Muscle layer of colon (tissue), 2 donors: ENCODE results near the gene CELSR1.

ENCODE experiments used
- H3K27ac ChIP-seq: one replicate; pipeline ENCODE4 v1.7.0; 2013; ENCODE audit warnings: low read depth, mild to moderate bottlenecking, low read length, moderate library complexity
- H3K27me3 ChIP-seq, 2 donors: one replicate each; pipeline ENCODE4 v1.7.0; 2013; ENCODE audit warnings: low read length in 2 of 2, mild to moderate bottlenecking in 2 of 2; ENCODE audit not compliant: insufficient read depth in 2 of 2, control insufficient read depth in 1 of 2
- H3K36me3 ChIP-seq: one replicate; pipeline ENCODE4 v1.7.0; 2013; ENCODE audit warnings: mild to moderate bottlenecking, low read length; ENCODE audit not compliant: insufficient read depth
- H3K4me1 ChIP-seq: one replicate; pipeline ENCODE4 v1.7.0; 2013; ENCODE audit warnings: mild to moderate bottlenecking, low read length; ENCODE audit not compliant: insufficient read depth
- H3K4me3 ChIP-seq, 2 donors: one replicate each; pipeline ENCODE4 v1.7.0; 2013; ENCODE audit warnings: low read length in 2 of 2, low read depth in 1 of 2, mild to moderate bottlenecking in 1 of 2, moderate library complexity in 1 of 2
- H3K9ac ChIP-seq: one replicate; pipeline ENCODE4 v1.7.0; 2013; ENCODE audit warnings: low read length
- H3K9me3 ChIP-seq: one replicate; pipeline ENCODE4 v1.7.0; 2013; ENCODE audit warnings: mild to moderate bottlenecking, low read length
- donor health status: abdominal sarcoma.
- donor health status: Adenocarcinoma of cecum.

Gene CELSR1

GRCh38 chr22:46419754-46420571, 117.5 kb downstream of the CELSR1 start:
- Histone ChIP-seq H3K27me3 (no peaks in the 10 kb centered on the region), H3K36me3 (no peaks in the 10 kb centered on the region)

GRCh38 chr22:46418827-46419226, 118.6 kb downstream of the CELSR1 start:
- no peak overlapping the region for H3K4me3 ChIP-seq
- H3K9ac ChIP-seq, result no peak overlapping the region
- no peak overlapping the region for H3K27ac ChIP-seq
- no peaks in the 10 kb centered on the region for H3K4me1 ChIP-seq
- no peaks in the 10 kb centered on the region for H3K27me3 ChIP-seq
- no peaks in the 10 kb centered on the region for H3K9me3 ChIP-seq
- H3K36me3 ChIP-seq, result no peaks in the 10 kb centered on the region

More at GRCh38 chr22:46419754-46420571, 117.5 kb downstream of the CELSR1 start:
- no peak overlapping the region for H3K4me3 ChIP-seq
- no peaks in the 10 kb centered on the region for H3K4me1 ChIP-seq
- no peaks in the 10 kb centered on the region for H3K9me3 ChIP-seq
- no peak overlapping the region for H3K27ac ChIP-seq
- no peak overlapping the region for H3K9ac ChIP-seq

DNA sequence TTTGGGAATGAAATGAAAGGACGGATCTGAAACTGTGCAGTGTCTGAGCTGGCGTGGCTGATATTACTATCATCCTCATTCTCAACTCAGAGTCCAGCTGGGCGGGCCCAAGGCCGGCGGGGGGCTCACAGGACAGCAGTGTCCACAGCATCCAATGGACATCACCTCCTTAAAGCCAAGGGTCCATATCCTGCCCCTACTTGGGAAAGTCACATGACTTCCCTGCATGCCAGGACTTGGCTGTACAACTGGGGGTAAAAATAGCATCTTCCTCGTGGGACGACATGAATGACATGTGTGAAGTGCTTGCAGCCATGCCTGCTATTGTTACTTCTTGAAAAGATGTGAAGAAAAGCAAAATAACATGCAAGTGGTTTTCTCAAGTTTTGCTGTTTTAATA, 119.7 kb downstream of the CELSR1 start:
- Histone ChIP-seq H3K9me3 (no peaks in the 10 kb centered on the region), H3K36me3 (no peaks in the 10 kb centered on the region), H3K4me1 (no peaks in the 10 kb centered on the region), H3K27ac (no peak overlapping the region), H3K4me3 (no peak overlapping the region), H3K27me3 (no peaks in the 10 kb centered on the region), H3K9ac (no peak overlapping the region)

DNA sequence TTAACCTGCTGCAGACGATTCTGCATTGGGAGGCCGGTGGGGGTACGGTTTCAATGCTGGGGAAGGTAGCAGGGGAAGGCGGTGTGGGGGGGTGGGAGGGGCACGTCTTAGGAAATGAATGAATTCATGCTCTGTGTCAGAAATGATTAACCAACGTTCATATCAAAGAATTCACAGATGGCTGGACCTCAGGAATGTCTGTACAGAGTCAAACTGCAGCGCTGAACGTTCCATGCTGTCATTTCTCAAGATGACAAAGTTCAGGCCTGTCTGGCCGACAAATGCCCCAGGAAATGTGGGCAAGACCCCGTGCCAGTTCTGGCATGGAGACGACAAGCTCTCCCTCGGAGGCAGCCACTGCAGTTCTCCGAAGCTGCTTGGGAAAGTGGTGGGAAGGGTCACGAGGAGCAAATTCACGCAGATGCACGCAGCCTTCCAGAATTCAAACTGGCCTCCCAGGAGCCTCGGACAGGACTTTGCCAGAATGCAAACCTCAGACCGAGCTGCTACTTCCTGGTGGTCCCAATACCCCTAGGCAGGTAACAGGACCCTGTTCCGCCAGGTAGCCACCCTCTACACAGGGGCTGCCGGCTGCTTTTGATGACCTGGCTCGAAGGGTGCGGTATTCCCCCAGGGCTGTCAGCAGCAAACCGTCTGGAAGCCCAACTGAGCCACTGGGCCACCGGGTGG, 120.4 kb downstream of the CELSR1 start:
- no peaks in the 10 kb centered on the region for H3K9me3 ChIP-seq
- H3K27me3 ChIP-seq, result no peaks in the 10 kb centered on the region
- no peak overlapping the region for H3K27ac ChIP-seq
- H3K4me1 ChIP-seq, result no peaks in the 10 kb centered on the region
- H3K9ac ChIP-seq, result no peak overlapping the region
- no peak overlapping the region for H3K4me3 ChIP-seq
- no peaks in the 10 kb centered on the region for H3K36me3 ChIP-seq

DNA sequence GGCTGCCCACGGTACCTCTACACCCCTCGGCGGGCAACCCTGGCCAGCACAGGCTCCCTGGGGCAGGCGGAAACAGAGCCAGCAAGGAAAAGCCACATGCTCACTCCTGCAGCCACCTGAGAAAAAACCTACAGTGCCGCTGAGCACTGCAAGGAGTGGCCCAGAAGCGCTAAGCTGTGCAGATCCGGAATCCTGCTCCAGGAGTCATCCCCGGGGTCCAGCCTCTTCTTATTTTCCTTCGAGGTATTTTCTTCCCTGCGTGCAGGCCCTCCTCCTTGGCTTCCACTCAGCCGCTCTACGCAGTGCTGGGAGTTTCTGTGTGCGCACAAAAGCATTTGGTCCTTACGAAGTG, 120.9 kb downstream of the CELSR1 start:
- no peaks in the 10 kb centered on the region for H3K9me3 ChIP-seq
- no peaks in the 10 kb centered on the region for H3K4me1 ChIP-seq
- H3K9ac ChIP-seq, result no peak overlapping the region
- H3K4me3 ChIP-seq, result no peak overlapping the region
- no peak overlapping the region for H3K27ac ChIP-seq
- no peaks in the 10 kb centered on the region for H3K36me3 ChIP-seq
- no peaks in the 10 kb centered on the region for H3K27me3 ChIP-seq

DNA sequence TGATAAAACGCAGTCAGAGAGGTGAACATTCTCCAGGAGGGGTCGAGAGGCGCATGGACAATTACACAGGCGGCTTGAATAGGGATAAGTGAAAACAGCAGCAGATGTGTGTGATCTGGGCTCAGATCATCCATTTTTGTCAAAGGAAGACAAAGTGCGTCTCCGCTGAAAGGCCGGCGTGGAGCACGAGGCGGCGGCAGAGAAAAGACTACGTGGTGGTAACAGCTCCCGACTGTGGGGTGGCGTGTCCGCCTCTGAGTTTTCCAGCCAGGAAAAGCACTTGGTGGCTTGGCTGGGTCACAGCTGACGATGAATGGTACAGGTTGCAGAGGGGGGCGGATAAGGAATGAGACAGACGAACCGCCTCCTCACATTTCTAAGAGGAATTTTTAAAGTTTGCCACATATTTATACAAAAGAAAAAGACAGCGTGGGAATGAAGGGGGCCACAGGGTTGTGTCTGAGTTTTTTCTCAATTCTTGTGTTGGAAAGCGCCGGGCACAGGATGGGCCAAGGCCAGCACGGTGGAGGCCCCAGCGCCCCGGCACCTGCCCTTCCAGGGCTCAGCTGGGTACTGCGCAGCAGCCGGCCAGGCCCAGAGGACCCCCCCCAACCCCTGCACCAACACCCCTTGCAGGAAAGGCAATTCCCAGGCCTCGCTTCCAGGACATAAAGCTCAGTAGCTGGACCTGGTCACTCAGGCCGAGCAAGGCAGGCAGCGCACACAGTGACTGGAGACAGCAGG, 121.5 kb downstream of the CELSR1 start:
- no peaks in the 10 kb centered on the region for H3K9me3 ChIP-seq
- no peak overlapping the region for H3K4me3 ChIP-seq
- H3K9ac ChIP-seq, result no peak overlapping the region
- no peaks in the 10 kb centered on the region for H3K27me3 ChIP-seq
- H3K27ac ChIP-seq, result no peak overlapping the region
- no peaks in the 10 kb centered on the region for H3K4me1 ChIP-seq
- no peaks in the 10 kb centered on the region for H3K36me3 ChIP-seq

DNA sequence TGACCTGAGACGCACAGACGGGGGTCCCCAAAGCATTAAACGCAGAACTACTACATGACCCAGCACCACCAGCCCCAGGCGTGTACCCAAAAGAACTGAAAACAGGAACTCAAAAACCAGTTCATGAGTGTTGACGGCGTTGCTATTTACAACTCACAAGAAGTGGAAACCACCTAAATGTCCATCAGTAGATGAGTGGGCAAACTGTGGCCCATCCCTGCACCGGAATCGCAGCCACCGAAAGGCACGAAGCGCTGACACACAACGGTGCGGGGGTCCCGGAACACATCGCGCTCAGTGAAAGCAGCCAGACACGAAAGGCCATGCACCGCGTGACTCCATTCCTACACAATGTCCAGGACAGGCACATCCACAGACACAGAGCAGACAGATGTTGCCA, 122.7 kb downstream of the CELSR1 start:
- no peaks in the 10 kb centered on the region for H3K4me1 ChIP-seq
- H3K27me3 ChIP-seq, result no peaks in the 10 kb centered on the region
- H3K9me3 ChIP-seq, result no peaks in the 10 kb centered on the region
- H3K4me3 ChIP-seq, result no peak overlapping the region
- no peak overlapping the region for H3K9ac ChIP-seq
- H3K27ac ChIP-seq, result no peak overlapping the region
- H3K36me3 ChIP-seq, result no peaks in the 10 kb centered on the region

GRCh38 chr22:46413725-46414379, 123.6 kb downstream of the CELSR1 start:
- Histone ChIP-seq H3K27ac (no peak overlapping the region), H3K27me3 (peaks cover 0 to 4% of the 10 kb centered on the region in 2 donors), H3K9me3 (no peaks in the 10 kb centered on the region), H3K4me3 (no peak overlapping the region), H3K4me1 (no peaks in the 10 kb centered on the region), H3K9ac (no peak overlapping the region), H3K36me3 (no peaks in the 10 kb centered on the region)

- H3K4me3 ChIP-seq, result no peak overlapping the region
- H3K9me3 ChIP-seq, result no peaks in the 10 kb centered on the region
These were observed 126.1 kb downstream of the CELSR1 start for GRCh38 chr22:46411347-46411746.

GRCh38 chr22:46410291-46410808, 127.1 kb downstream of the CELSR1 start:
- Histone ChIP-seq H3K4me1 (no peaks in the 10 kb centered on the region), H3K9me3 (no peaks in the 10 kb centered on the region), H3K9ac (no peak overlapping the region), H3K36me3 (no peaks in the 10 kb centered on the region), H3K4me3 (no peak overlapping the region), H3K27ac (no peak overlapping the region), H3K27me3 (peaks cover 0 to 4% of the 10 kb centered on the region in 2 donors)

More at GRCh38 chr22:46411347-46411746, 126.1 kb downstream of the CELSR1 start:
- Histone ChIP-seq H3K9ac (no peak overlapping the region), H3K36me3 (no peaks in the 10 kb centered on the region), H3K27ac (no peak overlapping the region), H3K4me1 (no peaks in the 10 kb centered on the region), H3K27me3 (peaks cover 0 to 4% of the 10 kb centered on the region in 2 donors)
